K562 (cell line): ENCODE results near the gene DAO. TPM values are rescaled to one million over a fixed set of nuclear protein-coding genes. Genes with fewer than 3 reads are reported as not detected.

Experiments used
- ATAC-seq: fragments of 200-7000 bp; cut with Tn5 transposase; 3 replicates; pipeline ENCODE4 v1.9.1; 2020; ENCODE audit warnings: moderate library complexity
- BruUV-seq: library from RNA; stranded (reverse); fragments of 400-500 nt; replicated peaks from 2 replicates; lab custom pipeline; 2021; lab: Mats Ljungman, UMichigan
- CTCF ChIA-PET: fragments of 300-600 bp; formaldehyde crosslinking; extraction: SDS; loops from one replicate; lab custom pipeline; 2021; ENCODE audit warnings: low intra/inter-chr PET ratio; lab: Yijun Ruan, JAX
- POLR2A ChIA-PET: fragments of 300-600, 350-650 bp; sonication (Branson Sonifier 250); formaldehyde crosslinking; extraction: SDS; loops from one replicate; lab custom pipeline; 2021; ENCODE audit warnings: antibody characterized with exemption, inconsistent platforms; lab: Yijun Ruan, JAX
- DNase-seq, 4 experiments: peaks; one replicate each; pipeline versions ENCODE4 v3.0.0 to v3.0.0-alpha.2; 2011 to 2018; ENCODE audit warnings: low spot score in 3 of 4, mixed read lengths in 3 of 4; ENCODE audit errors: extremely low read depth in 1 of 4
- FAIRE-seq: peaks from 2 replicates; lab custom pipeline; 2011; peaks lifted over from hg19 to GRCh38; lab: Jason Lieb, UNC
- H2AFZ ChIP-seq: 2 replicates; pipeline ENCODE4 v1.6.0; 2011; ENCODE audit warnings: low read depth, low read length, control low read depth, inconsistent platforms
- H3K27ac ChIP-seq: fragments of 200-600 bp; 3 replicates; pipeline ENCODE4 v1.8.0; 2011; ENCODE audit warnings: low read depth, mild to moderate bottlenecking, control low read depth, inconsistent platforms, low read length, moderate library complexity, mixed read lengths; ENCODE audit errors: extremely low read depth
- H3K27me3 ChIP-seq, 2 experiments: fragments of 300-600 bp in 1 of 2; 2 replicates in 1 of 2; 3 replicates in 1 of 2; pipeline versions ENCODE4 v1.6.0 to v1.8.0; 2011; ENCODE audit warnings: inconsistent platforms in 2 of 2, low read length in 2 of 2, mild to moderate bottlenecking in 1 of 2, mixed read lengths in 1 of 2, moderate library complexity in 1 of 2; ENCODE audit not compliant: control insufficient read depth in 2 of 2, insufficient read depth in 2 of 2
- H3K36me3 ChIP-seq: fragments of 300-600 bp; 3 replicates; pipeline ENCODE4 v1.8.0; 2011; ENCODE audit warnings: mild to moderate bottlenecking, low read length, inconsistent platforms; ENCODE audit not compliant: control insufficient read depth, insufficient read depth
- H3K4me1 ChIP-seq, 2 experiments: fragments of 200-600 bp in 1 of 2; replicated peaks in 1 of 2; 2 replicates in 1 of 2; 3 replicates in 1 of 2; pipeline versions ENCODE4 v1.5.1 to v1.8.0; 2011; ENCODE audit warnings: inconsistent platforms in 2 of 2, low read length in 2 of 2, mild to moderate bottlenecking in 1 of 2, mixed read lengths in 1 of 2, moderate library complexity in 1 of 2; ENCODE audit not compliant: control insufficient read depth in 2 of 2, insufficient read depth in 2 of 2
- H3K4me2 ChIP-seq: 2 replicates; pipeline ENCODE4 v1.6.1; 2011; ENCODE audit warnings: low read length, control low read depth, inconsistent platforms, mixed read lengths; ENCODE audit not compliant: insufficient read depth
- H3K4me3 ChIP-seq: fragments of 200-600 bp; sonication (generic), shearing (Covaris generic); 2 replicates; pipeline ENCODE4 v1.5.1; 2016; ENCODE audit warnings: control low read depth, inconsistent platforms
- H3K79me2 ChIP-seq: fragments of 200-600 bp; 3 replicates; pipeline ENCODE4 v1.8.0; 2011; ENCODE audit warnings: low read length, inconsistent platforms; ENCODE audit not compliant: control insufficient read depth, insufficient read depth
- H3K9ac ChIP-seq, 2 experiments: 2 replicates each; pipeline versions ENCODE4 v1.6.0 to v1.6.1; 2011; ENCODE audit warnings: low read depth in 2 of 2, low read length in 2 of 2, control low read depth in 1 of 2, inconsistent platforms in 1 of 2, mild to moderate bottlenecking in 1 of 2, mixed read lengths in 1 of 2; ENCODE audit not compliant: insufficient read depth in 1 of 2
- H3K9me1 ChIP-seq: one replicate; pipeline ENCODE4 v1.6.0; 2011; ENCODE audit warnings: inconsistent platforms, mild to moderate bottlenecking, low read length, moderate library complexity; ENCODE audit not compliant: control insufficient read depth, insufficient read depth
- H3K9me3 ChIP-seq: replicated peaks from 2 replicates; pipeline ENCODE4 v1.5.1; 2011; ENCODE audit warnings: low read depth, low read length, inconsistent platforms; ENCODE audit not compliant: control insufficient read depth, insufficient read depth
- H4K20me1 ChIP-seq: replicated peaks from 2 replicates; pipeline ENCODE4 v1.6.1; 2011; ENCODE audit warnings: low read length, inconsistent platforms, mixed read lengths; ENCODE audit not compliant: control insufficient read depth, insufficient read depth
- CBX2 ChIP-seq: fragments of 200-600 bp; sonication (generic); IDR thresholded peaks from one replicate; pipeline ENCODE4 v1.6.1; 2012; ENCODE audit warnings: mild to moderate bottlenecking, low read length, inconsistent platforms; ENCODE audit not compliant: insufficient read depth, poor library complexity, severe bottlenecking
- ETV1 ChIP-seq: fragments of 450-650 bp; conservative IDR thresholded peaks from 2 replicates; pipeline ENCODE4 v1.6.1; 2016; ENCODE audit warnings: missing genetic modification characterization, control low read depth, low read depth, missing compliant biosample characterization
- HOMEZ ChIP-seq: fragments of 250-450 bp; sonication (Bioruptor Pico); IDR thresholded peaks from 2 replicates; pipeline ENCODE4 v1.4.0; 2020; ENCODE audit warnings: mild to moderate bottlenecking, moderate library complexity
- MCM7 ChIP-seq, 2 experiments: fragments of 450-650 bp; IDR thresholded peaks; 2 replicates each; pipeline ENCODE4 v1.6.1; 2016 to 2018
- NFATC3 ChIP-seq: fragments of 450-650 bp; IDR thresholded peaks from 2 replicates; pipeline ENCODE4 v1.6.1; 2017; ENCODE audit warnings: mild to moderate bottlenecking
- SAP30 ChIP-seq: fragments of 200-600 bp; sonication (generic); IDR thresholded peaks from 2 replicates; pipeline ENCODE4 v1.6.1; 2012; ENCODE audit warnings: borderline replicate concordance, low read depth, mild to moderate bottlenecking, moderate library complexity, low read length, control low read depth, inconsistent platforms; ENCODE audit not compliant: insufficient read depth, poor library complexity, severe bottlenecking
- WGBS: fragments of 100-300 bp; shearing (Covaris generic); methylation state at CpG from one replicate; pipeline ENCODE4 v1.1.6; 2016; ENCODE audit warnings: low coverage, mixed read lengths; ENCODE audit not compliant: insufficient coverage; ENCODE audit errors: missing lambda C conversion rate; 5-methylcytosine and 5-hydroxymethylcytosine counted together
- in situ Hi-C: fragments of 300-500 bp; cut with MboI; formaldehyde crosslinking; loops from 4 replicates; pipeline ENCODE4 v1.15.0; 2018; ENCODE audit warnings: inconsistent platforms, mixed read lengths
- intact Hi-C: fragments of 100-400 bp; cut with micrococcal nuclease; formaldehyde crosslinking; loops from 2 replicates; pipeline ENCODE4 v1.14.2; 2022
- polyA plus RNA-seq, 8 experiments: library from polyadenylated mRNA; depleted of rRNA in 4 of 8; stranded (reverse) in 5 of 8; unstranded in 3 of 8; fragments of >200 nt; fragmentation: Nextera tagmentation in 2 of 8; fragmentation: Illumina TruSeq in 1 of 8; extraction: Ambion mirVana in 2 of 8; extraction: Trizol in 1 of 8; gene quantifications; 2 replicates each; pipeline versions ENCODE4 v1.2.1 to v1.2.3, GENCODE V29; 2011 to 2014; ENCODE audit warnings: inconsistent platforms in 1 of 8, missing spikeins in 1 of 8
- total RNA-seq, 7 experiments: library from RNA; depleted of rRNA in 6 of 7; stranded (reverse); fragments of >200 nt in 6 of 7; fragmentation: Illumina TruSeq in 2 of 7; extraction: Trizol in 2 of 7; gene quantifications; 2 replicates each; pipeline versions ENCODE4 v1.2.1 to v1.2.3, GENCODE V29; 2011 to 2021; ENCODE audit warnings: low replicate concordance in 1 of 7
- TF ChIP-seq, protein P1 (sequence below): fragments of 250-450 bp; sonication (Bioruptor Pico); IDR thresholded peaks from 2 replicates; pipeline ENCODE4 v1.4.0; 2020; ENCODE audit warnings: mild to moderate bottlenecking, moderate library complexity
- TF ChIP-seq, protein P2 (sequence below), 2 experiments: fragments of 450-650 bp; IDR thresholded peaks; 2 replicates each; pipeline ENCODE4 v1.6.1; 2018; ENCODE audit warnings: mild to moderate bottlenecking in 2 of 2, low read depth in 1 of 2; ENCODE audit not compliant: partially characterized antibody in 2 of 2
- TF ChIP-seq, protein P3 (sequence below): IDR thresholded peaks from 2 replicates; pipeline ENCODE4 v1.6.1; 2014; ENCODE audit warnings: antibody characterized with exemption

Gene DAO
- total and polyA plus RNA-seq, 9 of the 15 experiments (the other 6 are each of a cell fraction or from before 2014, with no cell fraction given), result not detected

- BruUV-seq, result no TSS peak
- POLR2A ChIA-PET, result no interaction called here
- in situ Hi-C loops, result no loop called here
- TF ChIP-seq NFATC3 (no peak), HOMEZ (no peak), SAP30 (no peak), ETV1 (tag) (no peak), CBX2 (no peak), MCM7 (IDR thresholded peaks at IDR 0.05) (no peak)
- TF ChIP-seq, protein P1, sequence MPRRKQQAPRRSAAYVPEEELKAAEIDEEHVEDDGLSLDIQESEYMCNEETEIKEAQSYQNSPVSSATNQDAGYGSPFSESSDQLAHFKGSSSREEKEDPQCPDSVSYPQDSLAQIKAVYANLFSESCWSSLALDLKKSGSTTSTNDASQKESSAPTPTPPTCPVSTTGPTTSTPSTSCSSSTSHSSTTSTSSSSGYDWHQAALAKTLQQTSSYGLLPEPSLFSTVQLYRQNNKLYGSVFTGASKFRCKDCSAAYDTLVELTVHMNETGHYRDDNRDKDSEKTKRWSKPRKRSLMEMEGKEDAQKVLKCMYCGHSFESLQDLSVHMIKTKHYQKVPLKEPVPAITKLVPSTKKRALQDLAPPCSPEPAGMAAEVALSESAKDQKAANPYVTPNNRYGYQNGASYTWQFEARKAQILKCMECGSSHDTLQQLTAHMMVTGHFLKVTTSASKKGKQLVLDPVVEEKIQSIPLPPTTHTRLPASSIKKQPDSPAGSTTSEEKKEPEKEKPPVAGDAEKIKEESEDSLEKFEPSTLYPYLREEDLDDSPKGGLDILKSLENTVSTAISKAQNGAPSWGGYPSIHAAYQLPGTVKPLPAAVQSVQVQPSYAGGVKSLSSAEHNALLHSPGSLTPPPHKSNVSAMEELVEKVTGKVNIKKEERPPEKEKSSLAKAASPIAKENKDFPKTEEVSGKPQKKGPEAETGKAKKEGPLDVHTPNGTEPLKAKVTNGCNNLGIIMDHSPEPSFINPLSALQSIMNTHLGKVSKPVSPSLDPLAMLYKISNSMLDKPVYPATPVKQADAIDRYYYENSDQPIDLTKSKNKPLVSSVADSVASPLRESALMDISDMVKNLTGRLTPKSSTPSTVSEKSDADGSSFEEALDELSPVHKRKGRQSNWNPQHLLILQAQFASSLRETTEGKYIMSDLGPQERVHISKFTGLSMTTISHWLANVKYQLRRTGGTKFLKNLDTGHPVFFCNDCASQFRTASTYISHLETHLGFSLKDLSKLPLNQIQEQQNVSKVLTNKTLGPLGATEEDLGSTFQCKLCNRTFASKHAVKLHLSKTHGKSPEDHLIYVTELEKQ (CRISPR knock-in tag), result no peak
- TF ChIP-seq, protein P2, sequence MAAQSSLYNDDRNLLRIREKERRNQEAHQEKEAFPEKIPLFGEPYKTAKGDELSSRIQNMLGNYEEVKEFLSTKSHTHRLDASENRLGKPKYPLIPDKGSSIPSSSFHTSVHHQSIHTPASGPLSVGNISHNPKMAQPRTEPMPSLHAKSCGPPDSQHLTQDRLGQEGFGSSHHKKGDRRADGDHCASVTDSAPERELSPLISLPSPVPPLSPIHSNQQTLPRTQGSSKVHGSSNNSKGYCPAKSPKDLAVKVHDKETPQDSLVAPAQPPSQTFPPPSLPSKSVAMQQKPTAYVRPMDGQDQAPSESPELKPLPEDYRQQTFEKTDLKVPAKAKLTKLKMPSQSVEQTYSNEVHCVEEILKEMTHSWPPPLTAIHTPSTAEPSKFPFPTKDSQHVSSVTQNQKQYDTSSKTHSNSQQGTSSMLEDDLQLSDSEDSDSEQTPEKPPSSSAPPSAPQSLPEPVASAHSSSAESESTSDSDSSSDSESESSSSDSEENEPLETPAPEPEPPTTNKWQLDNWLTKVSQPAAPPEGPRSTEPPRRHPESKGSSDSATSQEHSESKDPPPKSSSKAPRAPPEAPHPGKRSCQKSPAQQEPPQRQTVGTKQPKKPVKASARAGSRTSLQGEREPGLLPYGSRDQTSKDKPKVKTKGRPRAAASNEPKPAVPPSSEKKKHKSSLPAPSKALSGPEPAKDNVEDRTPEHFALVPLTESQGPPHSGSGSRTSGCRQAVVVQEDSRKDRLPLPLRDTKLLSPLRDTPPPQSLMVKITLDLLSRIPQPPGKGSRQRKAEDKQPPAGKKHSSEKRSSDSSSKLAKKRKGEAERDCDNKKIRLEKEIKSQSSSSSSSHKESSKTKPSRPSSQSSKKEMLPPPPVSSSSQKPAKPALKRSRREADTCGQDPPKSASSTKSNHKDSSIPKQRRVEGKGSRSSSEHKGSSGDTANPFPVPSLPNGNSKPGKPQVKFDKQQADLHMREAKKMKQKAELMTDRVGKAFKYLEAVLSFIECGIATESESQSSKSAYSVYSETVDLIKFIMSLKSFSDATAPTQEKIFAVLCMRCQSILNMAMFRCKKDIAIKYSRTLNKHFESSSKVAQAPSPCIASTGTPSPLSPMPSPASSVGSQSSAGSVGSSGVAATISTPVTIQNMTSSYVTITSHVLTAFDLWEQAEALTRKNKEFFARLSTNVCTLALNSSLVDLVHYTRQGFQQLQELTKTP (IDR thresholded peaks at IDR 0.05; ENCODE audit: low read depth in 1 of 2, partially characterized antibody in 2 of 2), result no peak
- TF ChIP-seq, protein P3, sequence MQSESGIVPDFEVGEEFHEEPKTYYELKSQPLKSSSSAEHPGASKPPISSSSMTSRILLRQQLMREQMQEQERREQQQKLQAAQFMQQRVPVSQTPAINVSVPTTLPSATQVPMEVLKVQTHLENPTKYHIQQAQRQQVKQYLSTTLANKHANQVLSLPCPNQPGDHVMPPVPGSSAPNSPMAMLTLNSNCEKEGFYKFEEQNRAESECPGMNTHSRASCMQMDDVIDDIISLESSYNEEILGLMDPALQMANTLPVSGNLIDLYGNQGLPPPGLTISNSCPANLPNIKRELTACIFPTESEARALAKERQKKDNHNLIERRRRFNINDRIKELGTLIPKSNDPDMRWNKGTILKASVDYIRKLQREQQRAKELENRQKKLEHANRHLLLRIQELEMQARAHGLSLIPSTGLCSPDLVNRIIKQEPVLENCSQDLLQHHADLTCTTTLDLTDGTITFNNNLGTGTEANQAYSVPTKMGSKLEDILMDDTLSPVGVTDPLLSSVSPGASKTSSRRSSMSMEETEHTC, result no peak
Measured at GRCh38 chr12:108912361-108912760, 32.5 kb downstream of the DAO start.

More at GRCh38 chr12:108912361-108912760, 32.5 kb downstream of the DAO start:
- Histone ChIP-seq H3K9ac (no peak overlapping the region), H3K79me2 (no peaks in the 10 kb centered on the region), H3K4me3 (no peak overlapping the region), H3K9me3 (no peaks in the 10 kb centered on the region), H3K4me1 (no peaks in the 10 kb centered on the region; a peak in 1 of 5 replicates), H3K4me2 (no peak overlapping the region), H4K20me1 (no peaks in the 10 kb centered on the region), H2AFZ (no peak overlapping the region), H3K27me3 (peaks cover 17 to 39% of the 10 kb centered on the region in 2 experiments; a peak in 4 of 5 replicates), H3K36me3 (no peaks in the 10 kb centered on the region), H3K9me1 (no peaks in the 10 kb centered on the region), H3K27ac (no peak overlapping the region)
- no peak for FAIRE-seq
- DNase-seq, result no peak
- no peak for ATAC-seq
- 3% methylated on average over 9 of the region's 9 CpGs for WGBS
- intact Hi-C loops, result no loop called here
- CTCF ChIA-PET, result interaction anchor here (0.6 kb wide), 1 partner anchor 234 kb away, joined by 3 read pairs; no protein-coding TSS in a partner anchor
